WERI-Rb-1 (cell line): ENCODE data around the gene CTTNBP2.

Source experiments
- DNase-seq: peaks from one replicate; pipeline ENCODE4 v3.0.0-alpha.2; 2020
- H3K27ac ChIP-seq: fragments of 250-450 bp; sonication (Bioruptor Pico); 2 replicates; pipeline ENCODE4 v1.5.1; 2020; ENCODE audit warnings: mild to moderate bottlenecking, moderate library complexity
- H3K27me3 ChIP-seq: fragments of 250-450 bp; sonication (Bioruptor Pico); 2 replicates; pipeline ENCODE4 v1.5.1; 2021; ENCODE audit warnings: mild to moderate bottlenecking, low read depth, moderate library complexity; ENCODE audit not compliant: insufficient read depth, severe bottlenecking
- H3K36me3 ChIP-seq: fragments of 250-450 bp; sonication (Bioruptor Pico); 2 replicates; pipeline ENCODE4 v1.5.1; 2020; ENCODE audit warnings: mild to moderate bottlenecking, moderate library complexity
- H3K4me3 ChIP-seq: 2 replicates; pipeline ENCODE4 v1.5.1; 2011; ENCODE audit warnings: low read depth, mild to moderate bottlenecking, control low read depth, low read length
- H3K9me3 ChIP-seq: fragments of 250-450 bp; sonication (Bioruptor Pico); 2 replicates; pipeline ENCODE4 v1.5.1; 2021; ENCODE audit warnings: mild to moderate bottlenecking, moderate library complexity; ENCODE audit not compliant: severe bottlenecking
- TF ChIP-seq, protein P1 (sequence below): IDR thresholded peaks from 2 replicates; pipeline ENCODE4 v1.5.1; 2011; ENCODE audit warnings: low read depth, mild to moderate bottlenecking, control low read depth, inconsistent platforms, low read length

Gene CTTNBP2

DNA sequence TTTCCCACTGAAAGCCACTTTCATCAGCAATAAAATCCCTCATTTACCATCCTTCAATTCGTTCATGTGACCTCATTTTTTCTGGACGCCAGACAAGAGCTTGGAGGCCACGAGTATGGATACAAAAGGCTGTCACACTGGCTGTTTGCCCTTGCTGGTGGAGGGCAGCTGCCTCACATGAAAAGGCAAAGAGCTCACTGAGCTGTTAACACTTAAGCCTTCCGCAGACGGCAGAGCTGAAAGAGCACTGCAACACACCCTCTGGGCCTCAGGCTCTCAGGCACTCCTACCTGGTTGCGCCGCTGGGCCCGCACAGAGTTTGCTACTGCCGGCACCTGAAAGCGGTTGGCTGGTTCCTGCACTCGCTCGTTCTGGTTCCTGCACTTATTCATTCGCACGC is 199.9 kb downstream of the CTTNBP2 start:
- Histone ChIP-seq H3K4me3 (no peak overlapping the region), H3K27me3 (peaks cover 42% of the 10 kb centered on the region), H3K27ac (no peak overlapping the region), H3K36me3 (no peaks in the 10 kb centered on the region), H3K9me3 (no peaks in the 10 kb centered on the region)
- TF ChIP-seq, protein P1, sequence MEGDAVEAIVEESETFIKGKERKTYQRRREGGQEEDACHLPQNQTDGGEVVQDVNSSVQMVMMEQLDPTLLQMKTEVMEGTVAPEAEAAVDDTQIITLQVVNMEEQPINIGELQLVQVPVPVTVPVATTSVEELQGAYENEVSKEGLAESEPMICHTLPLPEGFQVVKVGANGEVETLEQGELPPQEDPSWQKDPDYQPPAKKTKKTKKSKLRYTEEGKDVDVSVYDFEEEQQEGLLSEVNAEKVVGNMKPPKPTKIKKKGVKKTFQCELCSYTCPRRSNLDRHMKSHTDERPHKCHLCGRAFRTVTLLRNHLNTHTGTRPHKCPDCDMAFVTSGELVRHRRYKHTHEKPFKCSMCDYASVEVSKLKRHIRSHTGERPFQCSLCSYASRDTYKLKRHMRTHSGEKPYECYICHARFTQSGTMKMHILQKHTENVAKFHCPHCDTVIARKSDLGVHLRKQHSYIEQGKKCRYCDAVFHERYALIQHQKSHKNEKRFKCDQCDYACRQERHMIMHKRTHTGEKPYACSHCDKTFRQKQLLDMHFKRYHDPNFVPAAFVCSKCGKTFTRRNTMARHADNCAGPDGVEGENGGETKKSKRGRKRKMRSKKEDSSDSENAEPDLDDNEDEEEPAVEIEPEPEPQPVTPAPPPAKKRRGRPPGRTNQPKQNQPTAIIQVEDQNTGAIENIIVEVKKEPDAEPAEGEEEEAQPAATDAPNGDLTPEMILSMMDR = no peak
- no peak for DNase-seq

DNA sequence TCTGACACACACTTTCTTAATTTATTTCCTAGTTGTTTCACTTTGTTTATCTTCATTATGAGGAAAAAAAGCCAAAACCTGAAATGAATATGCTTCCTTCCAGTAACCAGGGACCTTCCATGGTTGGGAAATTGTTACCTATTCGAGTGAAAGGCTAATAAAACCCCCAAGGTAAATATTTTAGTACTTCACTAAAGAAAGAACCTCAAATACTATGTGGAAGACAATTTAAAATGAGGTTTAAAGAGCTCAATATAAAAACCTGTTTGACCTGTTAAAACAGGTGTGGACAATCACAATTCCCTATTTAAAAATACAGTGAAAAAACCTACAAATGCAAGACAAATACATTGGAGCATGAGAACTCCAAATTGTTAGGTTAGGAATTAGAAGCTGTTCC is 200.8 kb downstream of the CTTNBP2 start:
- no peak for DNase-seq
- H3K4me3 ChIP-seq = no peak overlapping the region

DNA sequence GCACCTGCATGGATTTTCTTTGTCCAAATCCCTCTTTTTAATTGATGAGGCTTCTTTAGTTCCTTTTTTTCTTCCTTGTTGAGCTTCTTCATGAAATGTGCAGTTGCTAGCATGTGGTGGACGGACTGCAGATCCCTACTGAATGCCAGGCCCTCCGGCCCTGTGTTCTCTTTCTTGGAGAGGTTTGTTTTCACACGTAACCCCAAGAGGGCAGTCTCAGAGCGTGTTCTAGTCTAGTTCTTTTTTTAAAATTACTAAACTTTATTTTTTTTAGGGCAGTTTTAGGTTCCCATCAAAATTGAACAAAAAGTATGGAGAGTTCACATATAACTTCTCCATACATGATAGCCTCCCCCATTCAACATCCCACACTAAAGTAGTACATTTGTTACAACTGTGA is 203.4 kb downstream of the CTTNBP2 start:
- TF ChIP-seq, protein P1 = no peak
- Histone ChIP-seq H3K36me3 (no peaks in the 10 kb centered on the region), H3K27me3 (peaks cover 33% of the 10 kb centered on the region), H3K27ac (no peak overlapping the region), H3K4me3 (no peak overlapping the region), H3K9me3 (no peaks in the 10 kb centered on the region)
- no peak for DNase-seq

More for the DNA sequence above, 200.8 kb downstream of the CTTNBP2 start:
- no peaks in the 10 kb centered on the region for H3K9me3 ChIP-seq
- peaks cover 35% of the 10 kb centered on the region for H3K27me3 ChIP-seq
- TF ChIP-seq, protein P1 = no peak
- no peak overlapping the region for H3K27ac ChIP-seq
- H3K36me3 ChIP-seq = no peaks in the 10 kb centered on the region

DNA sequence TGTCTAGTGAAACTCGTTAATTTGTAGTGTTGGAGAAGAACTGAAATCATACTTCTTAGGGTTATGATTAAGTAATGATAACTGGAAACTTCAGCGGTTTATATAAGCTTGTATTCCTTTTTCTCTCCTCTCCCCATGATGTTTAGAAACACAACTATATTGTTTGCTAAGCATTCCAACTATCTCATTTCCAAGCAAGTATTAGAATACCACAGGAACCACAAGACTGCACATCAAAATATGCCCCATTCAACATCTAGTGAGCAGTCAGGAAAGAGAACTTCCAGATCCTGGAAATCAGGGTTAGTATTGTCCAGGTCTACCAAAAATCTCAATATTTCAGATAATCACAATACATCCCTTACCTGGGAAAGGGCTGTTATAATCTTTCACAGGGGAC is 205.8 kb downstream of the CTTNBP2 start:
- H3K4me3 ChIP-seq = no peak overlapping the region
- H3K9me3 ChIP-seq = no peaks in the 10 kb centered on the region
- H3K27me3 ChIP-seq = peaks cover 37% of the 10 kb centered on the region
- TF ChIP-seq, protein P1 = no peak
- no peak for DNase-seq
- H3K27ac ChIP-seq = no peak overlapping the region
- no peaks in the 10 kb centered on the region for H3K36me3 ChIP-seq

DNA sequence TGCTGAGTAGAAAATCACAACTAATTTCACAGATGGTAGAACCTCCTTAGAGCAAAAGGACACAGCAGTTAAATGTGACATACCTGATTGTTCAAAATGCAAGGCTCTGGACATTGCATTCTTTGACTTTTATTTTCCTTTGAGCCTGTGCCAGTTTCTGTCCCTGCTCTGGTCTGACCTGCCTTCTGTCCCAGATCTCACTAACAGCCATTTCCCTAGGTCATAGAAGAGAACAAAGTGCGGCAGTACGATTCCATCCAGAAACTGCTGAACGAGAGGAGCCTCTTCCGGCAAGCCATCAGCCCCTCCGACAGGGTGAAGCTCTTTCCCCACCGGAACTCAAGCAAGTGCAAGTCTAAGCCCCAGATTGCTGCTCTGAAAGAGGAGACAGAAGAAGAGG is 206.6 kb downstream of the CTTNBP2 start:
- Histone ChIP-seq H3K27ac (no peak overlapping the region), H3K4me3 (no peak overlapping the region), H3K36me3 (no peaks in the 10 kb centered on the region), H3K9me3 (no peaks in the 10 kb centered on the region), H3K27me3 (peaks cover 30% of the 10 kb centered on the region)
- DNase-seq = no peak
- TF ChIP-seq, protein P1 = no peak

DNA sequence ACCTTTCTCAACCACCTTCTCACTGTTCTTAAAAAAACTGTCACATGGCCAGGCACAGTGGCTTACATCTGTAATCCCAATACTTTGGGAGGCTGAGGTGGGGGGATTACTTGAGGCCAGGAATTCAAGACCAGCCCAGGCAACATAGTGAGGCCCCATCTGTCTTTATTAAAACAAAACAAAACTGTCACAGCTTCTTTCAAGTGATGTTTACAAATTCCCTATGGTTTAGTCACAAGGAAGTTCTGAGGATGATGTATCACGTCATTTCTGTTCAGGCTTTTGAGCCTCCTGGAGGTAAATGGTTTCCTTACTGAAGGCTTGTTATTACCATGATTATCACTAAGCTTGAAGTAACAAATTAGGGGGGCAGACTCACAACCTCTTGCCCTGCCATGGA is 207.2 kb downstream of the CTTNBP2 start:
- no peak for DNase-seq
- TF ChIP-seq, protein P1 = no peak
- peaks cover 26% of the 10 kb centered on the region for H3K27me3 ChIP-seq
- H3K27ac ChIP-seq = no peak overlapping the region
- H3K9me3 ChIP-seq = no peaks in the 10 kb centered on the region
- H3K4me3 ChIP-seq = no peak overlapping the region
- H3K36me3 ChIP-seq = no peaks in the 10 kb centered on the region
